Stimulated activated naive B cell treated with anti-CD40 and anti-IgM and Interleukin-4, amounts not matched to agents 10 μg/mL and 1 μg/mL and 100 μg/mL, for 72 hours (primary cell): Measurements from ENCODE around the gene PDCD4.
A peak's percentile ranks its signal among the peaks of the same experiment; 100 is the strongest.

Source experiments
- ATAC-seq, 2 donors: fragments of 150-1000 bp; cut with Tn5 transposase; replicated peaks; 2 replicates each; pipeline ENCODE4 v1.10.0; 2021; ENCODE audit warnings: moderate library complexity in 1 of 2
- DNase-seq: peaks from one replicate; pipeline ENCODE4 v3.0.0; 2021
- H3K27ac Mint-ChIP-seq: one replicate; pipeline ENCODE4 v1.8.0; 2022; ENCODE audit warnings: mild to moderate bottlenecking, mixed read lengths
- H3K27me3 Mint-ChIP-seq, 2 donors: one replicate each; pipeline ENCODE4 v1.8.0; 2022; ENCODE audit warnings: mixed read lengths in 2 of 2
- H3K36me3 Mint-ChIP-seq, 2 donors: one replicate each; pipeline ENCODE4 v1.8.0; 2022; ENCODE audit warnings: mixed read lengths in 2 of 2, mild to moderate bottlenecking in 1 of 2
- H3K4me1 Mint-ChIP-seq, 2 donors: one replicate each; pipeline ENCODE4 v1.8.0; 2022; ENCODE audit warnings: mixed read lengths in 2 of 2, mild to moderate bottlenecking in 1 of 2
- H3K4me3 Mint-ChIP-seq, 2 donors: one replicate each; pipeline ENCODE4 v1.8.0; 2022; ENCODE audit warnings: mild to moderate bottlenecking in 2 of 2, mixed read lengths in 2 of 2, moderate library complexity in 1 of 2
- H3K9me3 Mint-ChIP-seq, 2 donors: one replicate each; pipeline ENCODE4 v1.8.0; 2022; ENCODE audit warnings: mixed read lengths in 2 of 2, mild to moderate bottlenecking in 1 of 2

PDCD4 gene

GRCh38 chr10:110871298-110872084 is at the start of gene PDCD4:
Gene PDCD4 (plus strand): TSS chr10:110871928. CDS start chr10:110876028, 4,100 bp downstream.
- Mint-ChIP-seq H3K9me3 (no peaks in the 10 kb centered on the region), H3K27me3 (no peaks in the 10 kb centered on the region), H3K4me3 (peak within 1 kb of the TSS; percentile 86 to 87), H3K4me1 (peaks cover 33 to 48% of the 10 kb centered on the region in 2 donors), H3K36me3 (peaks cover 0 to 1% of the 10 kb centered on the region in 2 donors), H3K27ac (peak within 1 kb of the TSS; percentile 97)
- ATAC-seq (peak; percentile 80 to 82), DNase-seq (peak; percentile 94)

- Mint-ChIP-seq H3K27ac (no peak overlapping the region), H3K4me1 (peaks cover 29 to 52% of the 10 kb centered on the region in 2 donors), H3K36me3 (no peaks in the 10 kb centered on the region), H3K4me3 (no peak overlapping the region), H3K9me3 (no peaks in the 10 kb centered on the region), H3K27me3 (no peaks in the 10 kb centered on the region)
- DNase-seq (no peak), ATAC-seq (no peak)
Measured at GRCh38 chr10:110822035-110822711, 49.6 kb upstream of the PDCD4 start.

- Mint-ChIP-seq H3K36me3 (no peaks in the 10 kb centered on the region), H3K4me1 (peaks cover 24 to 46% of the 10 kb centered on the region in 2 donors), H3K27me3 (no peaks in the 10 kb centered on the region), H3K27ac (no peak overlapping the region), H3K9me3 (no peaks in the 10 kb centered on the region), H3K4me3 (no peak overlapping the region)
- no peak for ATAC-seq
- no peak for DNase-seq
Measured at GRCh38 chr10:110822712-110823311, 48.9 kb upstream of the PDCD4 start.

GRCh38 chr10:110824152-110824441 is 47.6 kb upstream of the PDCD4 start:
- DNase-seq (no peak), ATAC-seq (no peak)
- no peaks in the 10 kb centered on the region for H3K27me3 Mint-ChIP-seq
- peak overlapping the region; percentile 69 for H3K27ac Mint-ChIP-seq
- no peaks in the 10 kb centered on the region for H3K9me3 Mint-ChIP-seq
- H3K4me1 Mint-ChIP-seq, result peaks cover 22 to 47% of the 10 kb centered on the region in 2 donors
- no peaks in the 10 kb centered on the region for H3K36me3 Mint-ChIP-seq
- H3K4me3 Mint-ChIP-seq, result no peak overlapping the region

GRCh38 chr10:110824660-110825059 is 47.1 kb upstream of the PDCD4 start:
- no peak for DNase-seq
- Mint-ChIP-seq H3K27me3 (no peaks in the 10 kb centered on the region), H3K27ac (peak overlapping the region; percentile 69), H3K36me3 (no peaks in the 10 kb centered on the region), H3K4me1 (peaks cover 22 to 48% of the 10 kb centered on the region in 2 donors), H3K9me3 (no peaks in the 10 kb centered on the region), H3K4me3 (no peak overlapping the region)
- ATAC-seq, result no peak

- H3K9me3 Mint-ChIP-seq, result no peaks in the 10 kb centered on the region
- ATAC-seq (no peak), DNase-seq (no peak)
- H3K27ac Mint-ChIP-seq, result no peak overlapping the region
- no peaks in the 10 kb centered on the region for H3K36me3 Mint-ChIP-seq
- H3K27me3 Mint-ChIP-seq, result no peaks in the 10 kb centered on the region
- peaks cover 28 to 57% of the 10 kb centered on the region in 2 donors for H3K4me1 Mint-ChIP-seq
- no peak overlapping the region for H3K4me3 Mint-ChIP-seq
Measured at GRCh38 chr10:110825508-110825907, 46.2 kb upstream of the PDCD4 start.

- DNase-seq (no peak), ATAC-seq (no peak)
- no peak overlapping the region for H3K4me3 Mint-ChIP-seq
- peak overlapping the region; percentile 5 for H3K27ac Mint-ChIP-seq
- H3K9me3 Mint-ChIP-seq, result no peaks in the 10 kb centered on the region
- H3K36me3 Mint-ChIP-seq, result no peaks in the 10 kb centered on the region
- peaks cover 31 to 54% of the 10 kb centered on the region in 2 donors for H3K4me1 Mint-ChIP-seq
- H3K27me3 Mint-ChIP-seq, result no peaks in the 10 kb centered on the region
Measured at GRCh38 chr10:110827410-110827809, 44.3 kb upstream of the PDCD4 start.

- Mint-ChIP-seq H3K4me1 (peaks cover 29 to 49% of the 10 kb centered on the region in 2 donors), H3K9me3 (no peaks in the 10 kb centered on the region), H3K4me3 (no peak overlapping the region), H3K27me3 (no peaks in the 10 kb centered on the region), H3K36me3 (no peaks in the 10 kb centered on the region), H3K27ac (no peak overlapping the region)
- no peak for DNase-seq
- no peak for ATAC-seq
Measured at GRCh38 chr10:110827875-110828274, 43.9 kb upstream of the PDCD4 start.

GRCh38 chr10:110828525-110828924 is 43.2 kb upstream of the PDCD4 start:
- no peak for ATAC-seq
- Mint-ChIP-seq H3K27me3 (no peaks in the 10 kb centered on the region), H3K9me3 (no peaks in the 10 kb centered on the region), H3K27ac (no peak overlapping the region), H3K36me3 (no peaks in the 10 kb centered on the region), H3K4me1 (peaks cover 26 to 43% of the 10 kb centered on the region in 2 donors), H3K4me3 (no peak overlapping the region)
- DNase-seq, result no peak

GRCh38 chr10:110829721-110830410 is 41.9 kb upstream of the PDCD4 start:
- Mint-ChIP-seq H3K9me3 (no peaks in the 10 kb centered on the region), H3K4me3 (no peak overlapping the region), H3K4me1 (peaks cover 25 to 38% of the 10 kb centered on the region in 2 donors), H3K27ac (peak overlapping the region; percentile 75), H3K27me3 (no peaks in the 10 kb centered on the region), H3K36me3 (no peaks in the 10 kb centered on the region)
- ATAC-seq (peak; percentile 81 to 85), DNase-seq (no peak)

- ATAC-seq (no peak), DNase-seq (no peak)
- Mint-ChIP-seq H3K27me3 (no peaks in the 10 kb centered on the region), H3K4me1 (peaks cover 39 to 62% of the 10 kb centered on the region in 2 donors), H3K4me3 (no peak overlapping the region), H3K27ac (no peak overlapping the region), H3K36me3 (no peaks in the 10 kb centered on the region), H3K9me3 (no peaks in the 10 kb centered on the region)
Measured at GRCh38 chr10:110833234-110833940, 38.3 kb upstream of the PDCD4 start.

GRCh38 chr10:110833941-110834628 is 37.6 kb upstream of the PDCD4 start:
- H3K4me1 Mint-ChIP-seq, result peaks cover 36 to 57% of the 10 kb centered on the region in 2 donors
- no peaks in the 10 kb centered on the region for H3K27me3 Mint-ChIP-seq
- no peak for ATAC-seq
- H3K4me3 Mint-ChIP-seq, result no peak overlapping the region
- H3K9me3 Mint-ChIP-seq, result no peaks in the 10 kb centered on the region
- no peak for DNase-seq
- H3K27ac Mint-ChIP-seq, result peak overlapping the region; percentile 49
- no peaks in the 10 kb centered on the region for H3K36me3 Mint-ChIP-seq

GRCh38 chr10:110834629-110835301 is 37.0 kb upstream of the PDCD4 start:
- H3K27me3 Mint-ChIP-seq, result no peaks in the 10 kb centered on the region
- no peaks in the 10 kb centered on the region for H3K9me3 Mint-ChIP-seq
- peak overlapping the region; percentile 49 for H3K27ac Mint-ChIP-seq
- no peak for DNase-seq
- no peaks in the 10 kb centered on the region for H3K36me3 Mint-ChIP-seq
- no peak overlapping the region for H3K4me3 Mint-ChIP-seq
- peak; percentile 46 to 58 for ATAC-seq
- H3K4me1 Mint-ChIP-seq, result peaks cover 36 to 54% of the 10 kb centered on the region in 2 donors
